ENCODE data around the gene CHI3L1.

Gene CHI3L1

DNA sequence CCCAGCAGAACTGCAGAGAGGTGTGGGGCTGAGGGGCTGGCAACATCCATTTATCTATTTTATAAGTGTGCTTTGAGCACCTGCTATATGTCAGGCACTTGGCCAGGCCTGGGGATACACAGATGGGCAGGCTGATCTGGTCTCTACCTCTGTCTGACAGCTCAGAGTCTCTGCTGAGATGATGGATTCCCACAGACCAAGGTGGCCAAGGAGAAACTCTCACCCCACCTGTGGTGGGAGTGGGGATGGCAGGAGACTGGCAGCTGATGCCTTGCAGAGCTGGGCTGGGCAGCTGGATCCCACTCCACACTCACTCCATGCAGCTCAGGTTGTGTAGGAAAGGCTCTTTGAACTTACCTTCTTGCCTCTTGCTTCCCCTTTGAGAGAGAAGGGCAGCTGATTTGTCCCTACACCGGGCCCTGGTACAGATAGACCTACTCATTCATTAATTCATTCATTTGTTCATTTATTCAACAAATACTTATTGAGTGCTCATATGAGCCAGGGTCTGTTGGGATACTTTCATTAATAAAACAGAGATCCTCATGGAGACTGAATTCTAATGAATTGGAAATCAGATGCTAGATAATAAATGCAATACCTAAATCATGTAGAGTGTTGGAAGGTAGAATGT, 50.0 kb downstream of the CHI3L1 start:
- Histone ChIP-seq H3K9me3 (ENCODE audit: control insufficient read depth in 2 of 2, low read length in 2 of 2) (no peaks in the 10 kb centered on the region), H3K4me3 (ENCODE audit: low read length in 2 of 2) (no peak overlapping the region), H3K27ac (ENCODE audit: low read depth in 2 of 2, low read length in 2 of 2) (no peak overlapping the region), H3K36me3 (ENCODE audit: control insufficient read depth in 2 of 2, insufficient read depth in 2 of 2, low read length in 2 of 2) (no peaks in the 10 kb centered on the region), H3K27me3 (ENCODE audit: control insufficient read depth in 2 of 2, insufficient read depth in 2 of 2, low read length in 2 of 2) (no peaks in the 10 kb centered on the region), H3K4me1 (ENCODE audit: control insufficient read depth in 2 of 2, insufficient read depth in 2 of 2, low read length in 2 of 2) (peaks cover 0 to 8% of the 10 kb centered on the region in 2 donors), H3K9ac (ENCODE audit: low read depth in 1 of 2, low read length in 2 of 2) (no peak overlapping the region)

- H3K9me3 ChIP-seq (ENCODE audit: control insufficient read depth in 2 of 2, low read length in 2 of 2), result no peaks in the 10 kb centered on the region
- no peaks in the 10 kb centered on the region for H3K36me3 ChIP-seq (ENCODE audit: control insufficient read depth in 2 of 2, insufficient read depth in 2 of 2, low read length in 2 of 2)
- H3K9ac ChIP-seq (ENCODE audit: low read depth in 1 of 2, low read length in 2 of 2), result no peak overlapping the region
- H3K4me3 ChIP-seq (ENCODE audit: low read length in 2 of 2), result no peak overlapping the region
- no peak overlapping the region for H3K27ac ChIP-seq (ENCODE audit: low read depth in 2 of 2, low read length in 2 of 2)
- H3K4me1 ChIP-seq (ENCODE audit: control insufficient read depth in 2 of 2, insufficient read depth in 2 of 2, low read length in 2 of 2), result peaks cover 0 to 8% of the 10 kb centered on the region in 2 donors
- no peaks in the 10 kb centered on the region for H3K27me3 ChIP-seq (ENCODE audit: control insufficient read depth in 2 of 2, insufficient read depth in 2 of 2, low read length in 2 of 2)
These were observed 50.7 kb downstream of the CHI3L1 start for GRCh38 chr1:203135636-203136305.

DNA sequence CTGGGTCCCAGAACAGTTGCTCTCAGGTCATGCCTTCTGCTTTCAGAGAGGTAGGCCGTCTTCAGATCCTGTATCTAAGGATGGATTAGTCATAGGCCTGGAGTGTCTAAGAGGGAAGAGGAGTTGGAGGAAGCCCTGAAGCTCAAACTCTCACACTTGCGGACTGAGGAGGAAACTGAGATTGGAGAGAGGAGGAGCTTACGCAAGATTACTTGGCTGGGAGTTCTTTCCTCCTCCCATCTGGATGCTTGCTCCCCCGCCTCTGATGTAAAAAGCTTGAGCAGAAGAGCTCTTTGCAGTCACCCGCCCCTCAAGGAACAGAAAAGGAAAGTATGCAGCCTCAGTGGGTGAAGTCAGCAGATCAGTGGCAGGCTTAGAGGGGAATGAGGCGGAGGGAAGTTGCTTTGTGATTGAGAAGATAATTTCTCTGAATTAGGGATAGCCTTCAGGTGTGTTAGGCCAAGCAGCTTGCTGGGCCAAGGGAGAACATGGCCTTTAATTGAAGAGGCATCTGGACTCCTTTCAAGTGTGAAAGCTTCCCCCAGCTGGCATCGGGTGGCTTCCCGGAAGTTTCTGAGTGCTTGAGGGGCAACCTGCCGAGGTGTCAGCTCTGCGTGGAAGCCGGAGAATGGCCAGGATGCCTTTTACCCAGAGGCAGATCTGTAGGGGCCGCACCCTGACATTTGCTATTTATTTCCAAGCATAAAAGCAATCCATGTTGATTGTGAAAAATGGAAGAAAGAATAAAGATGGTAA, 52.4 kb downstream of the CHI3L1 start:
- H3K9ac ChIP-seq (ENCODE audit: low read depth in 1 of 2, low read length in 2 of 2), result no peak overlapping the region

GRCh38 chr1:203131548-203132200, 54.8 kb downstream of the CHI3L1 start:
- no peaks in the 10 kb centered on the region for H3K36me3 ChIP-seq (ENCODE audit: control insufficient read depth in 2 of 2, insufficient read depth in 2 of 2, low read length in 2 of 2)
- no peak overlapping the region for H3K9ac ChIP-seq (ENCODE audit: low read depth in 1 of 2, low read length in 2 of 2)
- no peak overlapping the region for H3K27ac ChIP-seq (ENCODE audit: low read depth in 2 of 2, low read length in 2 of 2)
- peaks cover 9 to 21% of the 10 kb centered on the region in 2 donors for H3K4me1 ChIP-seq (ENCODE audit: control insufficient read depth in 2 of 2, insufficient read depth in 2 of 2, low read length in 2 of 2)
- H3K27me3 ChIP-seq (ENCODE audit: control insufficient read depth in 2 of 2, insufficient read depth in 2 of 2, low read length in 2 of 2), result peaks cover 4 to 10% of the 10 kb centered on the region in 2 donors
- no peaks in the 10 kb centered on the region for H3K9me3 ChIP-seq (ENCODE audit: control insufficient read depth in 2 of 2, low read length in 2 of 2)
- H3K4me3 ChIP-seq (ENCODE audit: low read length in 2 of 2), result no peak overlapping the region

More for the DNA sequence above, 52.4 kb downstream of the CHI3L1 start:
- H3K27me3 ChIP-seq (ENCODE audit: control insufficient read depth in 2 of 2, insufficient read depth in 2 of 2, low read length in 2 of 2), result no peaks in the 10 kb centered on the region
- no peak overlapping the region for H3K4me3 ChIP-seq (ENCODE audit: low read length in 2 of 2)
- H3K4me1 ChIP-seq (ENCODE audit: control insufficient read depth in 2 of 2, insufficient read depth in 2 of 2, low read length in 2 of 2), result peaks cover 0 to 11% of the 10 kb centered on the region in 2 donors
- H3K9me3 ChIP-seq (ENCODE audit: control insufficient read depth in 2 of 2, low read length in 2 of 2), result no peaks in the 10 kb centered on the region
- peak overlapping the region in 1 of 2 donors; percentile 2 for H3K27ac ChIP-seq (ENCODE audit: low read depth in 2 of 2, low read length in 2 of 2)
- no peaks in the 10 kb centered on the region for H3K36me3 ChIP-seq (ENCODE audit: control insufficient read depth in 2 of 2, insufficient read depth in 2 of 2, low read length in 2 of 2)

- peaks cover 13 to 16% of the 10 kb centered on the region in 2 donors for H3K27me3 ChIP-seq (ENCODE audit: control insufficient read depth in 2 of 2, insufficient read depth in 2 of 2, low read length in 2 of 2)
- H3K36me3 ChIP-seq (ENCODE audit: control insufficient read depth in 2 of 2, insufficient read depth in 2 of 2, low read length in 2 of 2), result no peaks in the 10 kb centered on the region
- no peak overlapping the region for H3K27ac ChIP-seq (ENCODE audit: low read depth in 2 of 2, low read length in 2 of 2)
- H3K9me3 ChIP-seq (ENCODE audit: control insufficient read depth in 2 of 2, low read length in 2 of 2), result no peaks in the 10 kb centered on the region
- H3K4me1 ChIP-seq (ENCODE audit: control insufficient read depth in 2 of 2, insufficient read depth in 2 of 2, low read length in 2 of 2), result peaks cover 12 to 13% of the 10 kb centered on the region in 2 donors
- no peak overlapping the region for H3K4me3 ChIP-seq (ENCODE audit: low read length in 2 of 2)
- no peak overlapping the region for H3K9ac ChIP-seq (ENCODE audit: low read depth in 1 of 2, low read length in 2 of 2)
These were observed 56.0 kb downstream of the CHI3L1 start for GRCh38 chr1:203130358-203130985.

DNA sequence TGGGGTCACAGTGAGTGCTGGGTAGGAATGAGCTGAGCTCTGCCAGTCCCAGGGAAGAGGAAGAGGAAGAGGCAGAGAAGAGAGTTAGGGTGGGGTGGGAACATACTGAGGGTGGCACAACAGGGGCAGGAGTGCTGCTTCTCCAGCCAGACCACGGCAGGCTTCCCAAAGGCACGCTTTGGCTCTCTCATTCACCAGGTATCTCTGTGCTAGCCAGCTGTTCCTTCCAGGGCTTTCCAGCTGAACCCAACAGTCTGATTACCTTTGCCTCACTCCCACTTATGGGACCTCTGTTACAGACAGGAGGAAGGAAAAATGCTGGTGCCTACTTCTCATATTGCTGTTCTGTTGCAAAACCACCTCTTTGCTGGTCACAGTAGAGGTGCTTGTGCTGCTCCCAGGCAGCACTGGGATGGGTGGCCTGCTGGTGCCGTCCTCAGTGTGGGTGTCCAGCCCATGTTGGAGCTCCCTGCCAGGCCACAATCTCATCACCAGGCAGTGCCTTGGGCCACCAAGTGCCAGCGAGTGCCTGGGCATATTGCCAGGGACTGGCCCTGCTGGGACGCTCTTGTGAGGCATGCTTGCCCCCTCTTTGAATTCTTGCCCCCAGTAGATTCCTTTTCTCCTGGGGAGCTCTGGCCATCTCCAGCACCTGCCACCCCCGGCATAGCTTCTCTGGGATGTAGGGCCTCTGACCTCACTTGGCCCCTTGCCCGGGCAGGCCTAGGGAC, 56.8 kb downstream of the CHI3L1 start:
- no peak overlapping the region for H3K9ac ChIP-seq (ENCODE audit: low read depth in 1 of 2, low read length in 2 of 2)
- H3K4me1 ChIP-seq (ENCODE audit: control insufficient read depth in 2 of 2, insufficient read depth in 2 of 2, low read length in 2 of 2), result peaks cover 12 to 13% of the 10 kb centered on the region in 2 donors
- H3K36me3 ChIP-seq (ENCODE audit: control insufficient read depth in 2 of 2, insufficient read depth in 2 of 2, low read length in 2 of 2), result no peaks in the 10 kb centered on the region
- H3K9me3 ChIP-seq (ENCODE audit: control insufficient read depth in 2 of 2, low read length in 2 of 2), result no peaks in the 10 kb centered on the region
- H3K4me3 ChIP-seq (ENCODE audit: low read length in 2 of 2), result no peak overlapping the region
- no peak overlapping the region for H3K27ac ChIP-seq (ENCODE audit: low read depth in 2 of 2, low read length in 2 of 2)
- H3K27me3 ChIP-seq (ENCODE audit: control insufficient read depth in 2 of 2, insufficient read depth in 2 of 2, low read length in 2 of 2), result peaks cover 17 to 22% of the 10 kb centered on the region in 2 donors

All from mucosa of rectum (tissue), 2 donors.